GM13976 (cell line): ENCODE results near the gene MRPL4.

ENCODE experiments used
- DNase-seq: peaks from one replicate; pipeline ENCODE4 v3.0.0; 2012; ENCODE audit warnings: low spot score
- in situ Hi-C: fragments of 300-500 bp; cut with MboI; formaldehyde crosslinking; loops from one replicate; pipeline ENCODE4 v1.12.0; 2022; ENCODE audit warnings: low sequenced_read_pairs, mixed read lengths, inconsistent platforms; ENCODE audit not compliant: unreplicated experiment
- TF ChIP-seq, protein P1 (sequence below): IDR thresholded peaks from 2 replicates; pipeline ENCODE4 v1.5.1; 2012; ENCODE audit warnings: borderline replicate concordance, mild to moderate bottlenecking; ENCODE audit not compliant: insufficient read depth; ENCODE audit errors: extremely low read depth, missing control alignments, control extremely low read depth

The MRPL4 gene

DNA sequence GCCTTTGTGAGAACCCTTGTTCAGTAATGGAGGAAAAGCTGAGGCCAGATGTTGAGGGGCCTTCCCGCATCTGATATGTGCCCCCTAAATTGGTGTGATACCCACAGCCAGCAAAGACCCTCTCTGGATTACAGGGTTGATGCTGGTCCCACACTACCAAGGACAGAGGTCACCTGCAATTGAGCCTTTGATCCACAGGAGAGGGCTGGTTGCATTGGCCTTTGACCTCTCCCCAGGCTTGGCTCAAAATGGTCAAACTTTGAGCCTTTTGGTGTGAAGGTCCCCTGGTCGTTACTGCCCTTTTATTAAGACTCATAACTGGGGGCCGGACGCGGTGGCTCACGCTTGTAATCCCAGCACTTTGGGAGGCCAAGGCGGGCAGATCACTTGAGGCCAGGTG is 8.4 kb upstream of the MRPL4 start:
- TF ChIP-seq, protein P1, sequence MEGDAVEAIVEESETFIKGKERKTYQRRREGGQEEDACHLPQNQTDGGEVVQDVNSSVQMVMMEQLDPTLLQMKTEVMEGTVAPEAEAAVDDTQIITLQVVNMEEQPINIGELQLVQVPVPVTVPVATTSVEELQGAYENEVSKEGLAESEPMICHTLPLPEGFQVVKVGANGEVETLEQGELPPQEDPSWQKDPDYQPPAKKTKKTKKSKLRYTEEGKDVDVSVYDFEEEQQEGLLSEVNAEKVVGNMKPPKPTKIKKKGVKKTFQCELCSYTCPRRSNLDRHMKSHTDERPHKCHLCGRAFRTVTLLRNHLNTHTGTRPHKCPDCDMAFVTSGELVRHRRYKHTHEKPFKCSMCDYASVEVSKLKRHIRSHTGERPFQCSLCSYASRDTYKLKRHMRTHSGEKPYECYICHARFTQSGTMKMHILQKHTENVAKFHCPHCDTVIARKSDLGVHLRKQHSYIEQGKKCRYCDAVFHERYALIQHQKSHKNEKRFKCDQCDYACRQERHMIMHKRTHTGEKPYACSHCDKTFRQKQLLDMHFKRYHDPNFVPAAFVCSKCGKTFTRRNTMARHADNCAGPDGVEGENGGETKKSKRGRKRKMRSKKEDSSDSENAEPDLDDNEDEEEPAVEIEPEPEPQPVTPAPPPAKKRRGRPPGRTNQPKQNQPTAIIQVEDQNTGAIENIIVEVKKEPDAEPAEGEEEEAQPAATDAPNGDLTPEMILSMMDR: no peak
- in situ Hi-C loops: loop anchor here (25.0 kb wide), 1 partner anchor 306 kb away; the partner anchor contains the start of gene OLFM2
- no peak for DNase-seq

DNA sequence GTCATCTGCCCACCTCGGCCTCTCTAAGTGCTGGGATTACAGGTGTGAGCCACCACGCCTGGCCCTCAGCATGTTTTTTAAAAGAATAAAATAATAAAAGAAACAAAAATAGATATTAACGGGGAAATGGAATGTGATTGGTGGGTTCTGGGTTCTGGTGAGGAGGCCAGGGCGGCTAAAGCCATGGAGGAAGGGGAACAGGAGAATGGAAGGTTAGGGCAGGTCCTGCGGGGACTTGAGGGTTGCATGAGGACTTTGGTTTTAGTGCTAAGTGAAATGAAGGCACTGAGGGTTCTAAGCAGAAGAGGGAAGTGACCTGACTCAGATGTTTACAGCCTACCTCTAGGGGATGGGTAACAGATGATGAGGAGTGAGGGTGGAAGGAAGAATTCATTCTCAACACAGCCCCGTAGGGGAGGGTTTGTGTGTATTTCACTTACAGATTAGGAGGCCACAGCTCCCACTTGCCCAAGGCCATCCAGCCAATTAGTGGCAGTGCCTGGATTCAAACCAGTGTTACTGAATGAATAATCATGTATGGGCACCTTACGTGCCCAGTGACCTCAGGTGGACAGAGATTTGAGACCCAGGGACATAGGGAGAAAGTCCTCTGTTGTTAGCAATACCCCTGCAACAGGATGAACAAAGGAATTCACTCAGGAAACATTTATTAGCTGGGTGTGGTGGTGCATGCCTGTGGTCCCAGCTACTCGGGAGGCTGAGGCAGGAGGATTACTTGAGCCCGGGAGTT is 6.7 kb upstream of the MRPL4 start:
- TF ChIP-seq, protein P1: no peak
- peak; percentile 57 for DNase-seq
- in situ Hi-C loops: loop anchor here (25.0 kb wide), 1 partner anchor 308 kb away; the partner anchor contains the start of gene OLFM2

DNA sequence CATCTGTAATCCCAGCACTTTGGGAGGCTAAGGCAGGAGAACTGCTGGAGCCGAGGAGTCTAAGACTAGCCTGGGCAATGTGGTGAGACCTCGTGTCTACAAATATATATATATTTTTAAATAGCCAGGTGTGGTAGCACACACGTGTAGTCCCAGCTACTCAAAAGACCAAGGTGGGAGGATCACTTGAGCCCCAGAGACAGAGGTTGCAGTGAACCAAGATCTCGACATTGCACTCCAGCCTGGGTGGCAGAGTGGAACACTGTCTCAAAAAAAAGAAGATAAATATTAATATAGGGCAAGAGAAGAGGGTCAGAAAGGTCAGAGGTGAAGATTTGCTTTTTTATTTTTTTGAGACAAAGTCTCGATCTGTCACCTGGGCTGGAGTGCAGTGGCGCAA is 5.5 kb upstream of the MRPL4 start:
- no peak for DNase-seq
- in situ Hi-C loops: loop anchor here (25.0 kb wide), 1 partner anchor 309 kb away; the partner anchor contains the start of gene OLFM2
- TF ChIP-seq, protein P1: no peak

DNA sequence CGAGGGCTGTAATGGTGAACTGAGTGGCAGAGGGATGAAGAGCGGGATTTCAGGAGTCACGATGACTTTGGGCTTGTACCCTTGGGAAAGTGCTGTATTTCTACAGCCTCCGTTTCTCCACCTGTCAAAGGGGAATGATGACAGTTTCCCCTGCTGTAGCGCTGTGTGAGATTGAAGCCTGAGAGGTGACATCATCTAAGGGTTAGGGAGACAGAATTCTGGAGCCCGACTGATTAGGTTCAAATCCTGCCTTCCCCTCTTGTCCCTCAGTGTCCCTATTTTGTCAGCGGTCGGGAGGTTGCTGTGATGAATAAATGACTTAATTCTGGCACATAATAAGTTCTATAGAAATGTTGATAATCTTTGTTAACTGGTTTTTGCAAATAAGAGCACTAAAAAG is 693 bp downstream of the MRPL4 start:
- DNase-seq: no peak
- TF ChIP-seq, protein P1: no peak
- in situ Hi-C loops: no loop called here

DNA sequence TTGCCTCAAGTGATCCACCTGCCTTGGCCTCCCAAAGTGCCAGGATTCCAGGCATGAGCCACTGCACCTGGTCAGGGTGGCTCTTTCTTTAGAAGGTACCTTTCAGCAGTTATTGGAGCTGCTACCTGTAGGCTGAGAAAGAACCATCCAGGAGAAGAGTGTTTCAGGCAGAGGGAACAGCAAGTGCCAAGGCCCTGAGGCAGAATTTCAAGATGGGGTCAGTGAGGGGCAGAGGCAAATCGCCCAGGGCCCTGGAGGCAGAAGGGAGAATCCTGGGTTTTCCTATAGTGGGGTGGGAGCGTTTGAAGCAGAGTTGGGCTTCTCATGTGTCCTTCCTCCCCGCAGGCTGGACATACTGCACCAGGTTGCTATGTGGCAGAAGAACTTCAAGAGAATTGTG is 2.2 kb downstream of the MRPL4 start:
- in situ Hi-C loops: no loop called here
- TF ChIP-seq, protein P1: no peak
- no peak for DNase-seq

DNA sequence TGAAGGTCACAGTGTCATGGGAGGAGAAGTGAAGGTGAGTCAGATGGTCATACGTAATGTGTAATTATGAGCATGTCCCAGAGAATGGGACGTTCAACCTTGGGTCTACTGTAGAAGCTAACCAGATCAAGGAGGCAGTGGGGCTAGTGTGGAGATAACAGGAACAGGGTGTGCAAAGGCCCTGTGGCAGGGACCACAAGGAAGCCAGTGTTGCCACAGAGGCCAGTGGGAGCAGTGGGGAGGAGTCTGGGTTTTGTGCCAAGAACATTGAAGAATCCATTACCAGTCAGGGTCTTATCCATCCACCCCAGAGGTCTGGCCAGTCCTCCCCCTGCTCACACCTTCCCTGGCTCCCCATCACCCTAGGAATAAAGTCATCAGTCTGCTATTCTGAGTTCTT is 3.3 kb downstream of the MRPL4 start:
- in situ Hi-C loops: no loop called here
- DNase-seq: no peak
- TF ChIP-seq, protein P1: no peak
